Astrocyte (in vitro differentiated cells and primary cell): ENCODE results near the gene FBXL16. TPM values are rescaled to one million over a fixed set of nuclear protein-coding genes. Genes with fewer than 3 reads are reported as not detected.

Experiments
- DNase-seq: peaks from one replicate; pipeline ENCODE4 v3.0.0-alpha.2; 2010; ENCODE audit warnings: low read depth
- FAIRE-seq: peaks from 2 replicates; lab custom pipeline; 2011; peaks lifted over from hg19 to GRCh38; lab: Jason Lieb, UNC
- H2AFZ ChIP-seq: 2 replicates; pipeline ENCODE4 v1.6.0; 2012; ENCODE audit warnings: low read depth, low read length, inconsistent platforms
- H3K27ac ChIP-seq: 2 replicates; pipeline ENCODE4 v1.5.1; 2011; ENCODE audit warnings: low read depth, low read length, inconsistent platforms
- H3K27me3 ChIP-seq: 2 replicates; pipeline ENCODE4 v1.6.0; 2011; ENCODE audit warnings: low read length, inconsistent platforms; ENCODE audit not compliant: insufficient read depth
- H3K36me3 ChIP-seq: 2 replicates; pipeline ENCODE4 v1.5.1; 2011; ENCODE audit warnings: low read length, inconsistent platforms; ENCODE audit not compliant: insufficient read depth
- H3K4me1 ChIP-seq: 2 replicates; pipeline ENCODE4 v1.5.1; 2011; ENCODE audit warnings: low read length, inconsistent platforms; ENCODE audit not compliant: insufficient read depth
- H3K4me2 ChIP-seq: 2 replicates; pipeline ENCODE4 v1.6.0; 2012; ENCODE audit warnings: low read length, inconsistent platforms
- H3K4me3 ChIP-seq: 2 replicates; pipeline ENCODE4 v1.5.1; 2011; ENCODE audit warnings: low read depth, mild to moderate bottlenecking, low read length, inconsistent platforms; ENCODE audit not compliant: insufficient read depth
- H3K79me2 ChIP-seq: 2 replicates; pipeline ENCODE4 v1.6.0; 2012; ENCODE audit warnings: mild to moderate bottlenecking, low read length, inconsistent platforms; ENCODE audit not compliant: insufficient read depth
- H3K9ac ChIP-seq: 2 replicates; pipeline ENCODE4 v1.6.0; 2012; ENCODE audit warnings: mild to moderate bottlenecking, low read length, inconsistent platforms
- H3K9me3 ChIP-seq: 2 replicates; pipeline ENCODE4 v1.5.1; 2012; ENCODE audit warnings: low read depth, mild to moderate bottlenecking, low read length, inconsistent platforms; ENCODE audit not compliant: insufficient read depth
- H4K20me1 ChIP-seq: 2 replicates; pipeline ENCODE4 v1.6.0; 2012; ENCODE audit warnings: low read length, inconsistent platforms; ENCODE audit not compliant: insufficient read depth
- H3K27ac Mint-ChIP-seq: one replicate; pipeline ENCODE4 v1.8.0; 2021; ENCODE audit warnings: mild to moderate bottlenecking, mixed read lengths; ENCODE audit not compliant: unreplicated experiment
- H3K27me3 Mint-ChIP-seq: one replicate; pipeline ENCODE4 v1.8.0; 2021; ENCODE audit warnings: low read depth, mixed read lengths; ENCODE audit not compliant: unreplicated experiment
- H3K36me3 Mint-ChIP-seq: one replicate; pipeline ENCODE4 v1.8.0; 2021; ENCODE audit warnings: low read depth, mixed read lengths; ENCODE audit not compliant: unreplicated experiment
- H3K4me1 Mint-ChIP-seq: one replicate; pipeline ENCODE4 v1.8.0; 2021; ENCODE audit warnings: low read depth, mixed read lengths; ENCODE audit not compliant: unreplicated experiment
- H3K4me3 Mint-ChIP-seq: one replicate; pipeline ENCODE4 v1.8.0; 2021; ENCODE audit warnings: mild to moderate bottlenecking, moderate library complexity, mixed read lengths; ENCODE audit not compliant: unreplicated experiment
- H3K9me3 Mint-ChIP-seq: one replicate; pipeline ENCODE4 v1.8.0; 2021; ENCODE audit warnings: mild to moderate bottlenecking, mixed read lengths; ENCODE audit not compliant: unreplicated experiment
- EZH2 ChIP-seq: IDR thresholded peaks from 2 replicates; pipeline ENCODE4 v1.6.1; 2012; ENCODE audit warnings: mild to moderate bottlenecking, low read length, inconsistent platforms; ENCODE audit not compliant: insufficient read depth
- total RNA-seq: library from RNA; stranded (reverse); gene quantifications from 2 replicates; pipeline ENCODE4 v1.2.1, GENCODE V29; 2021
- TF ChIP-seq, protein P1 (sequence below): IDR thresholded peaks from 2 replicates; pipeline ENCODE4 v1.5.1; 2011; ENCODE audit warnings: low read depth, mild to moderate bottlenecking, inconsistent platforms, low read length, moderate library complexity; ENCODE audit not compliant: insufficient read depth

FBXL16 gene
- total RNA-seq, 1 donor from 2014 or later = 5.2 TPM

DNA sequence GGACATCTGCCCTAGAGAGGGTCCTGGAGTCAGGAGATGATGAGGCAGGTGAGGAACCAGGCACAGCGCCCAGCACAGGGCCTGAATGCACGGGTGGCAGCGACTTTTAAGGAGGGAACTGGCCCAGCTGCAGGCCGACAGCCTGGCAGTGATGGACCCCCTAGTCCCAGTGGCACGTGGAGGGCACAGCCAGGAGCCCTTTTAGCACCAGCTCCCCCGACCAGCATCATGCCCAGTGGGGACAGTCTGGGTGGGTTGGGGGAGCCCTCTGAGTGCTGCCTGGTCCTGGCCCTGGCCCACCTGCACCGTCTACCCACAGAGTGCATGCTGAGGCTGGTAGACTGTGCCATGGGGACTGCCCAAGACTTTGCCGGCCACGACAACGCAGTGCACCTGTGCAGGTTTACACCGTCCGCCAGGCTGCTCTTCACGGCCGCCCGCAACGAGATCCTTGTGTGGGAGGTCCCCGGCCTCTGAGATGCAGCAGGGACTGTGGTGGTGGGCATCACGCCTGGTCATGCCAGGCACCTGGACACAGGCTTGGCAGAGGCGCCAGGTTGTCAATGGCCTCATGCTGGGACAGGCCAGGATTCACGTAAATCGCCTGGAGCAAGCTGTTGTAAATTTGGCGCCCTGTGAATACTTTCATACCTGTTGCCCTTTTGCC lies 38.4 kb downstream of the FBXL16 start:
- Histone ChIP-seq H3K36me3 (no peaks in the 10 kb centered on the region), H3K4me3 (peak overlapping the region; percentile 80), H3K27me3 (no peaks in the 10 kb centered on the region), H3K9ac (peak overlapping the region; percentile 94), H3K4me1 (peaks cover 5% of the 10 kb centered on the region), H3K4me2 (peak overlapping the region; percentile 85), H3K79me2 (peaks cover 35% of the 10 kb centered on the region), H3K27ac (no peak overlapping the region), H3K9me3 (no peaks in the 10 kb centered on the region), H4K20me1 (peaks cover 24% of the 10 kb centered on the region), H2AFZ (peak overlapping the region; percentile 51)
- TF ChIP-seq, protein P1, sequence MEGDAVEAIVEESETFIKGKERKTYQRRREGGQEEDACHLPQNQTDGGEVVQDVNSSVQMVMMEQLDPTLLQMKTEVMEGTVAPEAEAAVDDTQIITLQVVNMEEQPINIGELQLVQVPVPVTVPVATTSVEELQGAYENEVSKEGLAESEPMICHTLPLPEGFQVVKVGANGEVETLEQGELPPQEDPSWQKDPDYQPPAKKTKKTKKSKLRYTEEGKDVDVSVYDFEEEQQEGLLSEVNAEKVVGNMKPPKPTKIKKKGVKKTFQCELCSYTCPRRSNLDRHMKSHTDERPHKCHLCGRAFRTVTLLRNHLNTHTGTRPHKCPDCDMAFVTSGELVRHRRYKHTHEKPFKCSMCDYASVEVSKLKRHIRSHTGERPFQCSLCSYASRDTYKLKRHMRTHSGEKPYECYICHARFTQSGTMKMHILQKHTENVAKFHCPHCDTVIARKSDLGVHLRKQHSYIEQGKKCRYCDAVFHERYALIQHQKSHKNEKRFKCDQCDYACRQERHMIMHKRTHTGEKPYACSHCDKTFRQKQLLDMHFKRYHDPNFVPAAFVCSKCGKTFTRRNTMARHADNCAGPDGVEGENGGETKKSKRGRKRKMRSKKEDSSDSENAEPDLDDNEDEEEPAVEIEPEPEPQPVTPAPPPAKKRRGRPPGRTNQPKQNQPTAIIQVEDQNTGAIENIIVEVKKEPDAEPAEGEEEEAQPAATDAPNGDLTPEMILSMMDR = no peak
- no peak for TF ChIP-seq EZH2
- Mint-ChIP-seq H3K9me3 (no peaks in the 10 kb centered on the region), H3K27ac (no peak overlapping the region), H3K4me1 (no peaks in the 10 kb centered on the region), H3K4me3 (peak overlapping the region; percentile 54), H3K36me3 (peaks cover 2% of the 10 kb centered on the region), H3K27me3 (no peaks in the 10 kb centered on the region)
- FAIRE-seq (no peak), DNase-seq (no peak)

- Histone ChIP-seq H3K79me2 (peaks cover 35% of the 10 kb centered on the region), H3K4me2 (no peak overlapping the region), H3K27ac (no peak overlapping the region), H3K4me3 (no peak overlapping the region), H3K4me1 (peaks cover 5% of the 10 kb centered on the region), H4K20me1 (peaks cover 22% of the 10 kb centered on the region), H3K9me3 (no peaks in the 10 kb centered on the region), H3K9ac (no peak overlapping the region), H3K27me3 (no peaks in the 10 kb centered on the region), H2AFZ (no peak overlapping the region), H3K36me3 (no peaks in the 10 kb centered on the region)
- no peaks in the 10 kb centered on the region for H3K4me1 Mint-ChIP-seq
- no peaks in the 10 kb centered on the region for H3K9me3 Mint-ChIP-seq
- peaks cover 2% of the 10 kb centered on the region for H3K36me3 Mint-ChIP-seq
- no peak for TF ChIP-seq EZH2
- TF ChIP-seq, protein P1 = no peak
- FAIRE-seq (no peak), DNase-seq (no peak)
- no peak overlapping the region for H3K27ac Mint-ChIP-seq
- H3K4me3 Mint-ChIP-seq = no peak overlapping the region
- H3K27me3 Mint-ChIP-seq = no peaks in the 10 kb centered on the region
Measured at GRCh38 chr16:666572-666971, 39.0 kb downstream of the FBXL16 start.

GRCh38 chr16:662597-662996 lies 43.0 kb downstream of the FBXL16 start:
- Histone ChIP-seq H3K27me3 (no peaks in the 10 kb centered on the region), H3K79me2 (no peaks in the 10 kb centered on the region), H3K4me3 (no peak overlapping the region), H3K36me3 (no peaks in the 10 kb centered on the region), H3K27ac (no peak overlapping the region), H3K9ac (no peak overlapping the region), H4K20me1 (no peaks in the 10 kb centered on the region), H2AFZ (no peak overlapping the region), H3K4me1 (no peaks in the 10 kb centered on the region), H3K9me3 (no peaks in the 10 kb centered on the region), H3K4me2 (no peak overlapping the region)
- H3K4me3 Mint-ChIP-seq = no peak overlapping the region
- H3K36me3 Mint-ChIP-seq = peaks cover 2% of the 10 kb centered on the region
- FAIRE-seq (no peak), DNase-seq (no peak)
- H3K27ac Mint-ChIP-seq = no peak overlapping the region
- H3K27me3 Mint-ChIP-seq = no peaks in the 10 kb centered on the region
- TF ChIP-seq, protein P1 = no peak
- no peak for TF ChIP-seq EZH2
- no peaks in the 10 kb centered on the region for H3K9me3 Mint-ChIP-seq
- H3K4me1 Mint-ChIP-seq = no peaks in the 10 kb centered on the region
